HG03097 (cell line): ENCODE data around the gene CNTNAP2.

Experiments
- ATAC-seq: cut with Tn5 transposase; IDR thresholded peaks from one replicate; pipeline ENCODE4 v1.9.1; 2021; ENCODE audit not compliant: unreplicated experiment, low FRiP score

Gene CNTNAP2

GRCh38 chr7:147296201-147296600, 1179.6 kb downstream of the CNTNAP2 start:
- ATAC-seq: no peak

DNA sequence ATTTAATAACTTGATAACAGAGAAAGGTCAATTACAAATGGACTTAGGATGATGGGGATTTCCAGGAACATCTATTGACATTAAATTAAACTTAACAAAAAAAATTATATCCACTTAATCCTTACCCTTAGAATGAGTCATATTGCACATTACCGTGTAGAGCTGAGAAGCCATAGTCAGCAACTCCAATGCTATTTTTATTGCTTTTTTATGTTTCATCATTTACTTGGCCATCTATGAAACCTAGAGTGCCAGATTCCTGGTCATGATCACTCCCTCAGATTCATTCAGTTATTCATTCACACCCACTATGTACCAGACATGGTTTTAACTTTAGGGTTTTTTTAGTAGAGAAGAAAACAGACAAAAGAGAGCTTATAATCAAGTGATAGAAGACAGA, 1180.4 kb downstream of the CNTNAP2 start:
- no peak for ATAC-seq

DNA sequence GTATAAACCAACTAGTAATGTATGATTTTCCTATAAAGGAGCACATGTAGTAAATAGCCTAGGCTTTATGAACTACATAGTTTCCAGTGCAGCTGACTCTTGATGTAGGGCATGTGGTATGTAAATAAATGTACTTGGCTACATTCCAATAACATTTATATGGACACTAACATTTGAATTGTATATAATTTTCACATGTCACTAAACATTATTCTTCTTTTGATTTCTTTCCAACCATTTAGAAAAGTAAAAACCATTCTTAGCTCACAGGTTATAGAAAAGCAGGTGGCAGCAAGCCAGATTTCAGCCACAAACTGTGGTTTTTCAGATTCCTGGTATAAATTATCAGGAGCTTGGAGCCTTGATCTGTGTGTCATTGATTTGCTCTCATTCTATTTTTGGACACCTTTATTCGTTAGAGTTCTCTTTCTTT, 1182.0 kb downstream of the CNTNAP2 start:
- no peak for ATAC-seq

GRCh38 chr7:147300293-147300692, 1183.7 kb downstream of the CNTNAP2 start:
- no peak for ATAC-seq

GRCh38 chr7:147304376-147304775, 1187.8 kb downstream of the CNTNAP2 start:
- no peak for ATAC-seq

DNA sequence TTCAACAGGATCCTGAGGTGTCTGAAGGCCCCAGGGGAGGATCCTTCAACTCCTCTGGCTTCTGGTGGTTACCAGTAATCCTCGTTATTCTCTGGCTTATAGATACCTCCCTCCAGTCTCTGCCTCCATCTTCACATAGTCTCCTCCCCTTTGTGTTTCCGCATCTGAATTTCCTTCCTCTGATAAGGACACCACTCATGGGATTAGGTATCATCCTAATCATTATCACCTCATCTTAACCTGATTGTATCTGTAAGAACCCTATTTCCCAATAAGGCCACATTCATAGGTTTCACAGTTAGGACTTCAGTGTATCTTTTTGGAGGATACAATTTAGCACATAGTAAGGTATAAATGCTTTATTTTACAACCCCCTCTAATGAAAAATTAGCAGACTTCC, 1189.2 kb downstream of the CNTNAP2 start:
- no peak for ATAC-seq

DNA sequence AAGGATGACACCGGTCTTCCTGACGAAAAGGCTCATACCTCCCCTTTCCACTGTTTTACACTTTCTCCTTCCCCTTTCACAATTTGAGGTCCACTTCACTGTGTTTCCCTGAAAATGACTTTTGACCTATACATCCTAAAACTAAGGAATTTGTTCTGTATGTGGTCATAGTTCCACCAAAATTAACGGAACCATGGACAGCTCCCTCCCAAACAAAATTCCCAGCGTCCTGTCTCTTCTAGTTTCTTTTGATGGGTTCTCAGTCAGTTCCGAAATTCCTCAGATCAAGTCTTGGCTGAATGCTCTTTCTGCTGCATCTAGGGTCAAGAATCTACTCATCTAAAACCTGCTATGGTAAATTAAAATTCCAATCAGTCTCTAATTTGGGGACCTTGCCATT, 1191.9 kb downstream of the CNTNAP2 start:
- no peak for ATAC-seq

- ATAC-seq: peak; percentile 74
These were observed 1194.7 kb downstream of the CNTNAP2 start for GRCh38 chr7:147311336-147311735.

DNA sequence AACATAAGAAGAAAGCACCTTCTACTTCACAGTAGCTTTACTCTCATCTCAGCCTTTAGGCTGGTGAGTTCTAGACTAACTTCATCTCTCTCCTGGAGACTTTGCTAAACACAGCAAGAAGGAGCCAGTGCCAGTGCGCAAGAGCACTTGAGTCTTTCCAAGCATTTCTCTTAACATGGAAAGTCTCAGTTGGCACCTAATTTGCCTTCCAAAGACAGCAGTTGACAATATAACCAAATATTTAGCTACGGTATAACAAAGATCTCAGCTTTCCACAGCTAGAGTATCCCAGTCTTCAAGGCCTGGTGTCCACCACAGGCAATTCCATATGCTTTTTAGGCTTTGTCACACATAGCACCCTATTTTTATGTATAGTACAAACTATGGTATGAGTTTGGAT, 1204.9 kb downstream of the CNTNAP2 start:
- ATAC-seq: no peak

GRCh38 chr7:147332988-147333387, 1216.4 kb downstream of the CNTNAP2 start:
- no peak for ATAC-seq

GRCh38 chr7:147363101-147363500, 1246.5 kb downstream of the CNTNAP2 start:
- no peak for ATAC-seq

- no peak for ATAC-seq
These were observed 1259.6 kb downstream of the CNTNAP2 start for GRCh38 chr7:147376192-147376591.

DNA sequence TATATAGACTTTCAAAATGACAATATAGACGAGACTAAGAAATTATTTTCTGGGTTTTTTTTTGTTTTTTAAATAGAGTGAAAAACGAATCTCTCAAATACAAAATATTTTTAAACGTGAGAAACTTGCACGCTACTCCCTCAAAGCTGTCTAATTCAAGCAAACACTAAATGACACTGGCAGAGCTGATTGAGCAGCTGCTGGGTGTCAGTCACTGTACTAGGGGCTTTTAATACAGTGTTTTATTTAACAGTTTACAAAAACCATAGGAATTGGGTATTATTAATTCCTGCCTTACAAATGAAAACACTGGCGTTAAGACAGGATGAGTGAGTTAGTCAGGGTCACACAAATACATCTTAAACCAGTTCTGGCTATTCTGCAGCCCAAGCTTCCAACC, 1264.3 kb downstream of the CNTNAP2 start:
- no peak for ATAC-seq

DNA sequence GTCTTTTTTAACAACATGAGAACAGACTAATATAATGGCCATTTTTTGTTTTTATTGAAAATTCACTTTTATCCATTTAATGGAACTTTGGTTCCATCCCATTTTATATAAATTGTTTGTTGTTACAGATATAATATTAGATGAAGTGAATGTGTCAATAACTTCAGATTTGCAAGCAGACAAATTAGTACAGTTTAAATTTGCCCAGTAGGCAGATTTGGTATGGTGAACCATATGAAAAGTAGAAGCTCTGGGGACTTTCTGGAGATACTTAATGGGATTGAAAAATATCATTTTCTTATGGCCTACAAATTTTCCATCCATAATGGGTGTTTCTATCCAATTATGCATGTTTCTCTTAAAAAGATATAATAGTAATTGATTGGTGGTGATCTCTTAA, 1277.7 kb downstream of the CNTNAP2 start:
- ATAC-seq: no peak

DNA sequence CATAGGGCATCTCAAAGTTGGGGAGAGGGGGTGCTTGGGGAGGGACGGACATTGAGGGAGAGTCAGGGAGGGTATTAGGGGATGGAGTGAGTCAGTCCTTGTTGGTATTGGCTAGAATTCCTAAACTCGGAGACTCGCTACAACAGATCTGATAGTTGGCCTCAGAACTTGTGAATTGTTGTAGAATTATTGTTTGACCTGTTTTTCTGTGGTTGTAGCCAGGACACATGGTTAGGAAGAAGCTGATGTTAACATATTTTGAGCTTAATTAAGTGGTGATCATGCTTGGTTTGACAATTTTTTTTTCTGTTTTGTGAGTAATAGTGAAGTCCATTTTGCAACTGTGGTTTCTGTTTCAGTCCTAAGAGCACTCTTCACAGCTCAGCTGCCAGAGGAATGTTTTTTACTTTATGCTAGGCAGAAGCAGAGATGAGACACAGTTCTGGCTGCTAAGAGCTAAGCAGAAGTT, 1283.7 kb downstream of the CNTNAP2 start:
- ATAC-seq: no peak

DNA sequence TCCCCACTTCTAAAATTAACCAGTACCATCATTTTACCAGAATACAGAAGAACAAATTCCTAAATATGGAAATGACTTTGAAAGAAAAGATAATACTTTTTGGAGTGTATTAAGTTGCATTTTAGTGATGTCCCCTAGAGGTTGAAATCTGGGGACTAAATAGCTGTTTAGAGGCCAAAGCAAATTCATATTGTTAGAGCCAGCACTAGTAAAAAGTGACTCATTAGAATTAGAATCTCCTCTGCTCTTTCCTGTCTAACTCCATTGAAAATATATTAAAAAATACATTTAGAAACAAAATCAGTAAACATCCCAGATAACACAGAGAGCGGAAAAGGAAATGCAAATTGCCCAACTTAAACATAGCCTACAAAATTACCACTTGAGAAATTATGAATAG, 1284.3 kb downstream of the CNTNAP2 start:
- ATAC-seq: no peak

GRCh38 chr7:147405621-147406020, 1289.0 kb downstream of the CNTNAP2 start:
- no peak for ATAC-seq

DNA sequence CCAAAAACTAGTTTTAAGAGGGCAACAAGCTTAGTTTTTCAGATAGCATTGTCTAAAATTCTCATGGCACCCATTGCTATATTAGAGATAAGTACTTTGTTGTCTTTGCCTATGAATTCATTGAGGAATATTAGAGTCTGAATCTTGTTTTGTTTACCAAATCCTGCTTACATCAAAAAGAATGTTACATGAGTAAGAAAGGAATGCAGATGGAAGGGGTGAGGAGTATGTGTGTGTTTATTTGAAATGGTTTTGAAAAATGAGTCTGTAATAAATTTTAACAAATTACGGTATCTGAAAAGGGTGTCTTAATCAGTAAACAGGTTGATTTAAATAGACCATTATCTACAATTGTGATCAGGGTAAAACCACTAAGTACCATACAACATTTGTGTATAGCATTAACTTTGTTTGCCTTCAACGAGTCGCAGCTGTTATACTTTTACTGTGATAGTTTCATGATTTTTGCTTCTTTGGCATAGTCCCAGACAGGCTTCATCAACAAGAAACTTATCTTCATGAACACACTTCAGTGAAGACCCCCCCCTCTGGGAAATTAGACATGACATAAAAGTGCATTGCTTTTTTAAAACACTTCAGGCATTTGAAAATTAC, 1290.0 kb downstream of the CNTNAP2 start:
- ATAC-seq: no peak

DNA sequence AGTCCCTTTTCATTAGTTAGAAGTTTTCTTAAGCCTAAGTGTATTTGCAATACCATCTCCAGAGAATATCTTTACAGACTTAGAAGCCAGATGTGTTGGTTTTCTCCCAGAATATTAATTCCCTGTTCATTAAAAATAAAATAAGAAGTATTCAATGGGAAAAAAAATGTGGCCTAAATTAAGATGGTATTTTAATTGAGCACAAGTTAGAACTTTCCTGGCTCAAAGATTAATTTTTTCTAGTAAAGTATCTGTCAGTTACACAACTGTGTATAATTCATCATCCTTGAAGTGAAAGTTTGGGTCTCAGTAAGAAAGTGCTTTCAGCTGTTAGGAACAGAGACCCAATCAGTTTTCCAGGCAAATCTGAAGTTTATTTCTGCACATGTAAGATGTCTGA, 1294.5 kb downstream of the CNTNAP2 start:
- no peak for ATAC-seq

DNA sequence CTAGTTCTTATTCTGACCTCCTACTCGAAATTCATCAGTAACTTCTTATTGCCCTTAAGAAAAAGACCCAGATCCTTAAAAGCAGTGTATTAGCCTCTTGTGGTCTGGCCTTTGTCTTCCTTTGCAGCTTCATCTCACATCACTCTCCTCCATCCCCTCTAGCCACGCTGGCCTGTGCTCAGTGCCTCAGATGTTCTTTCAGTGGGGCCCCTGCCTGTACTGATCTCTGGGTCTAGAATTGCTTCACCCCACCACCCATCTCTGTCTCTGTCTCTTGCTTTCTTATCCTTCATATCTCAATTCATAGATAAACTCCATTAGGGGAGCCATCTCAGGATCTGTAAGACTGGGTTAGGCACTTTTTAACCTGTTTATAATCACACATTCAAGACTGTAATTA, 1295.5 kb downstream of the CNTNAP2 start:
- ATAC-seq: no peak

GRCh38 chr7:147412782-147413556, 1296.4 kb downstream of the CNTNAP2 start:
- no peak for ATAC-seq

GRCh38 chr7:147413557-147413870, 1296.9 kb downstream of the CNTNAP2 start:
- no peak for ATAC-seq
